ENCODE results near the gene PNPLA8. TPM values are rescaled to one million over a fixed set of nuclear protein-coding genes. Genes with fewer than 3 reads are reported as not detected.
A peak's percentile ranks its signal among the peaks of the same experiment; 100 is the strongest.

Gene PNPLA8
- total RNA-seq, 1 donor from 2014 or later: 4.4 TPM

DNA sequence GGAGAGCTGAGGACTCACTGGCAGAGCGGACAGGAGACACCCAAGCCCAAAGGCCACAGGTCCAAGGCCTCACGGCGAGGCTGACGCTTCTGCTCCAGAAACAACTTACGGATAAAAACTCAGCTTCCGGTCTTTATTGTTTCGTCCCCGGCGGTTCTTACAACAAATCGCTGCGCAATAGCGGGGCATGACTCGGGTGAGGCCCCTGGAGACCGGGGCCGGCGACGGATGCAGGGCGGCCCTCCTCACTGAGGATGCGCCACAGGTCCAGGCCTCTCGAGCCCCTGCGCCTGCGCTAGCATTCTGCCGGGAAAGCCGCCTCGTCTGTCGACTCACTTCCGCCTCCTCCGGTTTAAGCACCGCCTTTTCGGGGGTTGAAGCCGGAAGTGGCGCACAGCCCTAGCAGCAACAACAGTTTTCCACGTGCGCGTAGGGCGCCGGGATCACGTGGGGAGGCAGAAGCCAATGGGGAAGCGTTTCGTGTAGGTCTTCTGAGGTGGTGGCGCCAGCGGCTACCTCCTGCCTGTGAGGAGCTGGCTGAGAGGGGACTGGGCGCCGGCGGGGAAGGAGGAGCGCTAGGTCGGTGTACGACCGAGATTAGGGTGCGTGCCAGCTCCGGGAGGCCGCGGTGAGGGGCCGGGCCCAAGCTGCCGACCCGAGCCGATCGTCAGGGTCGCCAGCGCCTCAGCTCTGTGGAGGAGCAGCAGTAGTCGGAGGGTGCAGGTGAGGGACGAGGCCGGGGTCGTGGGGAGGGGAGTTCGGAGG is 43.6 kb upstream of the PNPLA8 start, which contains the start of the genes DNAJB9 and THAP5:
Gene DNAJB9 (plus strand): TSS at position 494 of the 765 bp plus-strand sequence. CDS start 1,853 bp downstream, outside the sequence.
Gene THAP5 (minus strand): TSS at position 326 of the 765 bp plus-strand sequence. CDS start 137 bp downstream, at position 189.
- intact Hi-C loops (cut with DNase I): loop anchor here (1.0 to 5.0 kb wide), 2 partner anchors 43 to 972 kb away; partner anchors contain the start of gene PNPLA8
- Histone ChIP-seq H3K36me3 (peaks cover 5 to 32% of the 10 kb centered on the region in 2 donors), H3K27me3 (no peaks in the 10 kb centered on the region), H3K9me3 (peaks cover 0 to 7% of the 10 kb centered on the region in 2 donors), H3K4me1 (peaks cover 4 to 11% of the 10 kb centered on the region in 2 donors), H3K27ac (peak within 1 kb of the TSS; percentile 98), H3K4me3 (peak within 1 kb of the TSS; percentile 77 to 87)
- TF ChIP-seq, protein P1, sequence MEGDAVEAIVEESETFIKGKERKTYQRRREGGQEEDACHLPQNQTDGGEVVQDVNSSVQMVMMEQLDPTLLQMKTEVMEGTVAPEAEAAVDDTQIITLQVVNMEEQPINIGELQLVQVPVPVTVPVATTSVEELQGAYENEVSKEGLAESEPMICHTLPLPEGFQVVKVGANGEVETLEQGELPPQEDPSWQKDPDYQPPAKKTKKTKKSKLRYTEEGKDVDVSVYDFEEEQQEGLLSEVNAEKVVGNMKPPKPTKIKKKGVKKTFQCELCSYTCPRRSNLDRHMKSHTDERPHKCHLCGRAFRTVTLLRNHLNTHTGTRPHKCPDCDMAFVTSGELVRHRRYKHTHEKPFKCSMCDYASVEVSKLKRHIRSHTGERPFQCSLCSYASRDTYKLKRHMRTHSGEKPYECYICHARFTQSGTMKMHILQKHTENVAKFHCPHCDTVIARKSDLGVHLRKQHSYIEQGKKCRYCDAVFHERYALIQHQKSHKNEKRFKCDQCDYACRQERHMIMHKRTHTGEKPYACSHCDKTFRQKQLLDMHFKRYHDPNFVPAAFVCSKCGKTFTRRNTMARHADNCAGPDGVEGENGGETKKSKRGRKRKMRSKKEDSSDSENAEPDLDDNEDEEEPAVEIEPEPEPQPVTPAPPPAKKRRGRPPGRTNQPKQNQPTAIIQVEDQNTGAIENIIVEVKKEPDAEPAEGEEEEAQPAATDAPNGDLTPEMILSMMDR (IDR thresholded peaks at IDR 0.05): no peak
- peak; percentile 99 to 100 for DNase-seq (ENCODE audit: low spot score in 2 of 2)

- peaks cover 4 to 11% of the 10 kb centered on the region in 2 donors for H3K4me1 ChIP-seq
- peaks cover 0 to 14% of the 10 kb centered on the region in 2 donors for H3K9me3 ChIP-seq
- H3K36me3 ChIP-seq: peaks cover 5 to 38% of the 10 kb centered on the region in 2 donors
- no peaks in the 10 kb centered on the region for H3K27me3 ChIP-seq
- TF ChIP-seq, protein P1 (IDR thresholded peaks at IDR 0.05): no peak
- H3K27ac ChIP-seq: peak overlapping the region; percentile 98
- DNase-seq (ENCODE audit: low spot score in 2 of 2): no peak
- intact Hi-C loops (cut with DNase I): loop anchor here (1.0 to 5.0 kb wide), 2 partner anchors 43 to 972 kb away; partner anchors contain the start of gene PNPLA8
- peak overlapping the region; percentile 77 to 87 for H3K4me3 ChIP-seq
These were observed 43.0 kb upstream of the PNPLA8 start for GRCh38 chr7:108568801-108569380.

GRCh38 chr7:108565987-108566386 is 40.1 kb upstream of the PNPLA8 start:
- Histone ChIP-seq H3K27me3 (no peaks in the 10 kb centered on the region), H3K27ac (no peak overlapping the region), H3K9me3 (peaks cover 0 to 28% of the 10 kb centered on the region in 2 donors), H3K36me3 (peaks cover 5 to 28% of the 10 kb centered on the region in 2 donors), H3K4me1 (peaks cover 4 to 7% of the 10 kb centered on the region in 2 donors), H3K4me3 (no peak overlapping the region)
- TF ChIP-seq, protein P1 (IDR thresholded peaks at IDR 0.05): no peak
- DNase-seq (ENCODE audit: low spot score in 2 of 2): no peak
- intact Hi-C loops (cut with DNase I): loop anchor here (5.0 kb wide), 1 partner anchor 969 kb away; no protein-coding TSS in a partner anchor

DNA sequence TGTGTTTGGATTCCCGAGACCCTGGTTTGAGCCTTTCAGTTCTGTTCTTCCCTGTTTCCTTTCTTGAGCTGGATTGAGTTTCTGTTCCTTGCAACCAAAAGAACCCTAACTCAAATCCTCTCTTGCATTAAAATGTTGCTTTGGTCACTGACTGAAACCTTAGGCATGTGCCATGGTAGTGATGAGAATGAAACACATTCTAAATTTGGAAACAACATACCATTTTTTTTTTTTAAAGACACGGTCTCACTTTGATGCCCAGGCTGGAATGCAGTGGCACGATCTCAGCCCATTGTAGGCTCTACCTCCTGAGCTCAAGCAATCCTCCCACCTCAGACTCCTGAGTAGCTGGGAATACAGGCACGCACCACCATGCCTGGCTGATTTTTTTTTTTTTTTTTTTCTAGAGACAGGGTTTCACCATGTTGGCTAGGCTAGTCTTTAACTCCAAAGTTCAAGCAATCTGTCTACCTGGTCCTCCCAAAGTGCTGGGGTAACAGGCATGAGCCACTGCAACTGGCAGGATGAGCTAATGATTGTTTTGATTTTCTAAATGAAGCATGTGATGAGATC is 35.2 kb upstream of the PNPLA8 start:
- no peaks in the 10 kb centered on the region for H3K27me3 ChIP-seq
- no peak overlapping the region for H3K4me3 ChIP-seq
- peaks cover 11 to 63% of the 10 kb centered on the region in 2 donors for H3K9me3 ChIP-seq
- intact Hi-C loops (cut with DNase I): no loop called here
- H3K27ac ChIP-seq: no peak overlapping the region
- H3K36me3 ChIP-seq: peaks cover 5 to 24% of the 10 kb centered on the region in 2 donors
- TF ChIP-seq, protein P1 (IDR thresholded peaks at IDR 0.05): no peak
- no peak for DNase-seq (ENCODE audit: low spot score in 2 of 2)
- H3K4me1 ChIP-seq: no peaks in the 10 kb centered on the region

DNA sequence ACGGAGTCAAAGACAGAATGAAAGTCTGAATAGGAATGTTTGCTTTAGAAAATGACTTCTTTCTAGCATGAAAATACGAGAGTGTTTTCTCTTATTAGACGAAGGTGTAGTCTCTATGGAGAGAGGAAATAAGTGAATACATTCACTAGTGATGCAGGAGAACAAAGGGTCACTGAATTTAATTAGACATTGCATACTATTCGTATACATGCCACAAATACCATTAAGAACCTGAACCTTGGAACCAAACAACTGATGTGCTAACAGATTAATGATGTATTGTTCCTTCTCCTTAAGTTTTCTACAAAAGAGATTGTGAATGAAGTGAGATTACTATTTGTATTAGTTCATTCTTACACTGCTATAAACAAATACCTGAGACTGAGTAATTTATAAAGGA is 33.3 kb upstream of the PNPLA8 start:
- no peaks in the 10 kb centered on the region for H3K4me1 ChIP-seq
- TF ChIP-seq, protein P1 (IDR thresholded peaks at IDR 0.05): no peak
- intact Hi-C loops (cut with DNase I): no loop called here

More for the DNA sequence above, 33.3 kb upstream of the PNPLA8 start:
- Histone ChIP-seq H3K4me3 (no peak overlapping the region), H3K27ac (no peak overlapping the region), H3K36me3 (peaks cover 0 to 10% of the 10 kb centered on the region in 2 donors), H3K9me3 (peaks cover 11 to 59% of the 10 kb centered on the region in 2 donors), H3K27me3 (no peaks in the 10 kb centered on the region)
- DNase-seq (ENCODE audit: low spot score in 2 of 2): no peak

Measured in ascending aorta (tissue), 2 donors.